ENCODE measurements around the gene DNAH2.

DNAH2 gene

GRCh38 chr17:7714721-7715594, 2.6 kb upstream of the DNAH2 start:
- TF ChIP-seq, protein P1, sequence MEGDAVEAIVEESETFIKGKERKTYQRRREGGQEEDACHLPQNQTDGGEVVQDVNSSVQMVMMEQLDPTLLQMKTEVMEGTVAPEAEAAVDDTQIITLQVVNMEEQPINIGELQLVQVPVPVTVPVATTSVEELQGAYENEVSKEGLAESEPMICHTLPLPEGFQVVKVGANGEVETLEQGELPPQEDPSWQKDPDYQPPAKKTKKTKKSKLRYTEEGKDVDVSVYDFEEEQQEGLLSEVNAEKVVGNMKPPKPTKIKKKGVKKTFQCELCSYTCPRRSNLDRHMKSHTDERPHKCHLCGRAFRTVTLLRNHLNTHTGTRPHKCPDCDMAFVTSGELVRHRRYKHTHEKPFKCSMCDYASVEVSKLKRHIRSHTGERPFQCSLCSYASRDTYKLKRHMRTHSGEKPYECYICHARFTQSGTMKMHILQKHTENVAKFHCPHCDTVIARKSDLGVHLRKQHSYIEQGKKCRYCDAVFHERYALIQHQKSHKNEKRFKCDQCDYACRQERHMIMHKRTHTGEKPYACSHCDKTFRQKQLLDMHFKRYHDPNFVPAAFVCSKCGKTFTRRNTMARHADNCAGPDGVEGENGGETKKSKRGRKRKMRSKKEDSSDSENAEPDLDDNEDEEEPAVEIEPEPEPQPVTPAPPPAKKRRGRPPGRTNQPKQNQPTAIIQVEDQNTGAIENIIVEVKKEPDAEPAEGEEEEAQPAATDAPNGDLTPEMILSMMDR (IDR thresholded peaks at IDR 0.05; ENCODE audit: borderline replicate concordance, insufficient read depth, low read depth, low read length), result no peak
- H3K4me3 ChIP-seq (ENCODE audit: low read depth, low read length), result no peak overlapping the region

- no peak overlapping the region for H3K4me3 ChIP-seq (ENCODE audit: low read depth, low read length)
- TF ChIP-seq, protein P1 (IDR thresholded peaks at IDR 0.05; ENCODE audit: borderline replicate concordance, insufficient read depth, low read depth, low read length), result no peak
Observed at GRCh38 chr17:7715936-7716886, 1.3 kb upstream of the DNAH2 start.

DNA sequence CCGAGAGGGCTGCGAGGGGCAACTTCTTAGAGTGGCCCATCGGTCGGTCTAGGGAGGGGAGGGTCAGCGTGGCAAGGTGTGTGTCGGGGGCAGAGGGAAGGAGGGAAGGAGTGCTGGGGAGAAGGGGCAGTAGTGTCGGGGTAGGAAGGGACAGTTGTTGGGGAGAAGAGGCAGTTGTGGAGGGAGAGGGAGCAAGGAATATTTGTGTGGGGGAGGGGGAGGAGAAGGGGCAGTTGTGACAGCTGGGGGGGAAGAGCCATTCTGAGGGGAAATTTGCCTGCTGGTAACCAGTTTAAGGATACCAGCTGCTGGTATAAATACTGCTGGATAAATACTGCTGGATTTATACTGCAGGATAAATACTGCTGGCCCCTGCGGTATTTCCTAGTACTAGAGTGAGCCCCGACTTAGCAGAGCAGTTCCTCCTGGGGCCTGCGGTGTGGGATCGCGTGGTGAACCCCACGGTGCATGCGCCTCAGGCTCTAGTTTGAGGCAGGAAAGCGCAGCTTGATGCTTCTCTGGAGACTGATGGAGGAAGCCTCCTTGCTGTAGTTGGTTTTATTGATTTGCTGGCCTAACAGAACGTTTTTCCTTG, 309 bp downstream of the DNAH2 start:
- H3K4me3 ChIP-seq (ENCODE audit: low read depth, low read length), result no peak overlapping the region

GRCh38 chr17:7719661-7720060, 2.1 kb downstream of the DNAH2 start:
- no peak overlapping the region for H3K4me3 ChIP-seq (ENCODE audit: low read depth, low read length)
- TF ChIP-seq, protein P1 (IDR thresholded peaks at IDR 0.05; ENCODE audit: borderline replicate concordance, insufficient read depth, low read depth, low read length), result no peak

More for the DNA sequence above, 309 bp downstream of the DNAH2 start:
- TF ChIP-seq, protein P1 (IDR thresholded peaks at IDR 0.05; ENCODE audit: borderline replicate concordance, insufficient read depth, low read depth, low read length), result no peak

DNA sequence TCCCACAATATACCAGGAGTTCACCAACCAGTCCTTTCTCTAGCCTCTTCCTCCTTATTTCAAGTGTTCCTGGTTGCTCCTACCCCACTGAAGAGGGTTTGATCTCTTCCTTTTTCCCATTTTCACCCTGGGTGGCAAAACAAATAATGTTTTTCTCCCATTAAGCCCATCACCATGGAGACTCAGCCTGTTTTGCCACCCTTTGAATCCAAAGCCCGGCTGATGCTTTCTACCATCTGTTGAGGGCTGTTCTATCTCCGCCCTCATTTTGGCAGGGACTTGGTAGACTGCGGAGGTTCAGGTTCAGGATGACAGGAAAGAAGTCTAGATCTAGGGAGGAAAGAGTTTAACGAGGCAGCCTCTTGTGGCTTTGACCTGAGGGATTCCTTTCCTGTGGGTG, 2.6 kb downstream of the DNAH2 start:
- H3K4me3 ChIP-seq (ENCODE audit: low read depth, low read length), result no peak overlapping the region
- TF ChIP-seq, protein P1 (IDR thresholded peaks at IDR 0.05; ENCODE audit: borderline replicate concordance, insufficient read depth, low read depth, low read length), result no peak

GRCh38 chr17:7721612-7722011, 4.1 kb downstream of the DNAH2 start:
- TF ChIP-seq, protein P1 (IDR thresholded peaks at IDR 0.05; ENCODE audit: borderline replicate concordance, insufficient read depth, low read depth, low read length), result no peak
- no peak overlapping the region for H3K4me3 ChIP-seq (ENCODE audit: low read depth, low read length)
